IMR-90 (cell line): ENCODE measurements around the gene CDH13. TPM values are rescaled to one million over a fixed set of nuclear protein-coding genes. Genes with fewer than 3 reads are reported as not detected.

ENCODE experiments used
- ATAC-seq: fragments of 200-7000 bp; cut with Tn5 transposase; 2 replicates; pipeline ENCODE4 v1.9.1; 2020; ENCODE audit warnings: low read depth, mild to moderate bottlenecking, moderate library complexity
- BruUV-seq: library from RNA; stranded (reverse); fragments of 400-500 nt; replicated peaks from 2 replicates; lab custom pipeline; 2021; lab: Mats Ljungman, UMichigan
- CTCF ChIA-PET: fragments of 300-600 bp; formaldehyde crosslinking; extraction: SDS; loops from one replicate; lab custom pipeline; 2021; ENCODE audit warnings: antibody characterized with exemption; lab: Yijun Ruan, JAX
- POLR2A ChIA-PET: fragments of 300-600 bp; sonication (Branson Sonifier 250); formaldehyde crosslinking; loops from one replicate; lab custom pipeline; 2022; ENCODE audit warnings: antibody characterized with exemption; ENCODE audit not compliant: unreplicated experiment; lab: Charles Lee
- DNase-seq: peaks from one replicate; pipeline ENCODE4 v3.0.0; 2013
- H2AFZ ChIP-seq: replicated peaks from 2 replicates; pipeline ENCODE3; 2013; ENCODE audit warnings: low read length, mild to moderate bottlenecking; ENCODE audit not compliant: poor library complexity
- H2AK5ac ChIP-seq: 2 replicates; pipeline ENCODE4 v1.6.1; 2013; ENCODE audit warnings: low read depth, low read length, inconsistent platforms
- H2AK9ac ChIP-seq: replicated peaks from 2 replicates; pipeline ENCODE3; 2013; ENCODE audit warnings: mild to moderate bottlenecking, low read depth, low read length, moderate library complexity; ENCODE audit not compliant: poor library complexity
- H2BK120ac ChIP-seq: 2 replicates; pipeline ENCODE4 v1.6.1; 2013; ENCODE audit warnings: low read depth, low read length, inconsistent platforms
- H2BK15ac ChIP-seq: 3 replicates; pipeline ENCODE4 v1.6.1; 2013; ENCODE audit warnings: low read depth, low read length, inconsistent platforms
- H2BK20ac ChIP-seq: 2 replicates; pipeline ENCODE4 v1.6.1; 2013; ENCODE audit warnings: low read depth, mild to moderate bottlenecking, inconsistent platforms, low read length, moderate library complexity
- H2BK5ac ChIP-seq: 2 replicates; pipeline ENCODE4 v1.6.1; 2013; ENCODE audit warnings: mild to moderate bottlenecking, low read depth, low read length, inconsistent platforms; ENCODE audit not compliant: poor library complexity, severe bottlenecking
- H3K14ac ChIP-seq: replicated peaks from 2 replicates; pipeline ENCODE4 v1.6.1; 2013; ENCODE audit warnings: low read depth, low read length, inconsistent platforms
- H3K18ac ChIP-seq: 2 replicates; pipeline ENCODE4 v1.6.1; 2013; ENCODE audit warnings: low read depth, low read length, control low read depth
- H3K23ac ChIP-seq: 2 replicates; pipeline ENCODE4 v1.6.1; 2013; ENCODE audit warnings: low read depth, low read length, inconsistent platforms
- H3K27ac ChIP-seq: 2 replicates; pipeline ENCODE4 v1.5.1; 2013; ENCODE audit warnings: mild to moderate bottlenecking, control low read depth, low read length; ENCODE audit not compliant: insufficient read depth
- H3K27me3 ChIP-seq: 2 replicates; pipeline ENCODE4 v1.6.1; 2013; ENCODE audit warnings: low read length; ENCODE audit not compliant: control insufficient read depth, insufficient read depth
- H3K36me3 ChIP-seq: 2 replicates; pipeline ENCODE4 v1.6.1; 2013; ENCODE audit warnings: low read length, mixed read lengths; ENCODE audit not compliant: control insufficient read depth, insufficient read depth
- H3K4ac ChIP-seq: 2 replicates; pipeline ENCODE4 v1.6.1; 2013; ENCODE audit warnings: low read depth, low read length, inconsistent platforms
- H3K4me1 ChIP-seq: 2 replicates; pipeline ENCODE4 v1.6.1; 2013; ENCODE audit warnings: low read length, mixed read lengths; ENCODE audit not compliant: control insufficient read depth, insufficient read depth
- H3K4me2 ChIP-seq: 2 replicates; pipeline ENCODE4 v1.6.1; 2013; ENCODE audit warnings: low read depth, mild to moderate bottlenecking, control low read depth, low read length, moderate library complexity
- H3K4me3 ChIP-seq: 2 replicates; pipeline ENCODE4 v1.5.1; 2013; ENCODE audit warnings: low read depth, mild to moderate bottlenecking, control low read depth, low read length, moderate library complexity; ENCODE audit not compliant: insufficient read depth
- H3K56ac ChIP-seq: 2 replicates; pipeline ENCODE4 v1.6.1; 2013; ENCODE audit warnings: low read length, inconsistent platforms; ENCODE audit not compliant: insufficient read depth; ENCODE audit errors: extremely low read depth
- H3K79me1 ChIP-seq, 2 experiments: 2 replicates each; pipeline ENCODE4 v1.6.1; 2013; ENCODE audit warnings: low read length in 2 of 2, inconsistent platforms in 1 of 2, low read depth in 1 of 2
- H3K9ac ChIP-seq: 2 replicates; pipeline ENCODE4 v1.6.1; 2013; ENCODE audit warnings: low read depth, low read length, control low read depth
- H3K9me1 ChIP-seq: 2 replicates; pipeline ENCODE4 v1.6.1; 2013; ENCODE audit warnings: low read length, inconsistent platforms; ENCODE audit not compliant: insufficient read depth
- H3K9me3 ChIP-seq: 2 replicates; pipeline ENCODE4 v1.6.1; 2013; ENCODE audit warnings: low read length; ENCODE audit not compliant: control insufficient read depth, insufficient read depth
- H4K20me1 ChIP-seq: 2 replicates; pipeline ENCODE4 v1.6.1; 2013; ENCODE audit warnings: low read length, inconsistent platforms; ENCODE audit not compliant: insufficient read depth
- H4K5ac ChIP-seq: 2 replicates; pipeline ENCODE4 v1.6.1; 2013; ENCODE audit warnings: mild to moderate bottlenecking, low read depth, low read length, control low read depth
- H4K8ac ChIP-seq, 2 experiments: 2 replicates each; pipeline ENCODE4 v1.6.1; 2013; ENCODE audit warnings: low read depth in 2 of 2, low read length in 2 of 2, control low read depth in 1 of 2, inconsistent platforms in 1 of 2
- H4K91ac ChIP-seq: 2 replicates; pipeline ENCODE4 v1.6.1; 2013; ENCODE audit warnings: low read depth, low read length, inconsistent platforms; ENCODE audit not compliant: insufficient read depth
- CEBPB ChIP-seq: IDR thresholded peaks from 2 replicates; pipeline ENCODE4 v1.6.1; 2012; ENCODE audit warnings: low read depth, low read length, improper control_type of control experiment
- MAFK ChIP-seq: IDR thresholded peaks from 2 replicates; pipeline ENCODE4 v1.6.1; 2012; ENCODE audit warnings: low read depth, low read length, improper control_type of control experiment
- RCOR1 ChIP-seq: IDR thresholded peaks from 2 replicates; pipeline ENCODE4 v1.6.1; 2012; ENCODE audit warnings: mild to moderate bottlenecking, low read length, improper control_type of control experiment; ENCODE audit not compliant: insufficient replicate concordance
- WGBS, 2 experiments: methylation state at CpG; one replicate each; pipeline versions ENCODE4 v1.1.5 to v1.1.7; 2013; ENCODE audit warnings: missing lambda C conversion rate in 2 of 2; ENCODE audit not compliant: insufficient read length in 1 of 2; ENCODE audit errors: extremely low coverage in 2 of 2; 5-methylcytosine and 5-hydroxymethylcytosine counted together
- dilution Hi-C: fragments of 300-500 bp; cut with HindIII; formaldehyde crosslinking; loops from one replicate; pipeline ENCODE4 v1.14.3; 2018; ENCODE audit warnings: low sequenced_read_pairs; ENCODE audit not compliant: unreplicated experiment
- in situ Hi-C: fragments of 300-500 bp; cut with MboI; formaldehyde crosslinking; loops from 3 replicates; pipeline ENCODE4 v1.14.3; 2019; ENCODE audit warnings: low sequenced_read_pairs, inconsistent platforms, mixed read lengths
- intact Hi-C: fragments of 100-400 bp; cut with micrococcal nuclease; formaldehyde crosslinking; loops from 2 replicates; pipeline ENCODE4 v1.10.0; 2022
- polyA plus RNA-seq, 3 experiments: library from polyadenylated mRNA; depleted of rRNA; stranded (reverse); fragments of >200 nt; gene quantifications; 2 replicates each; pipeline ENCODE4 v1.2.3, GENCODE V29; 2012; ENCODE audit warnings: low replicate concordance in 1 of 3
- total RNA-seq: library from RNA; depleted of rRNA; stranded (reverse); fragments of >200 nt; gene quantifications from 2 replicates; pipeline ENCODE4 v1.2.3, GENCODE V29; 2012

Gene CDH13
- total and polyA plus RNA-seq, 2 of the 4 experiments (the other 2 are of a cell fraction): 61.6 to 74.7 TPM

- dilution Hi-C loops: no loop called here
- H3K9me1 ChIP-seq: no peaks in the 10 kb centered on the region
- H4K5ac ChIP-seq: no peak overlapping the region
- no peak overlapping the region for H3K4ac ChIP-seq
- H3K9ac ChIP-seq: no peak overlapping the region
- no peak overlapping the region for H2BK120ac ChIP-seq
- DNase-seq (no peak), ATAC-seq (no peak)
- CTCF ChIA-PET: no interaction called here
- H3K9me3 ChIP-seq: no peaks in the 10 kb centered on the region
- TF ChIP-seq RCOR1 (no peak), MAFK (no peak), CEBPB (no peak)
- H3K27me3 ChIP-seq: no peaks in the 10 kb centered on the region
- H4K8ac ChIP-seq: no peak overlapping the region
- no peak overlapping the region for H3K23ac ChIP-seq
- H3K4me1 ChIP-seq: no peaks in the 10 kb centered on the region
- no peak overlapping the region for H3K56ac ChIP-seq
- no peak overlapping the region for H3K4me2 ChIP-seq
- no peak overlapping the region for H2AFZ ChIP-seq
- H3K4me3 ChIP-seq: no peak overlapping the region
- in situ Hi-C loops: no loop called here
- 84% methylated on average over 9 of the region's 13 CpGs; no CpG with 5 or more reads in 1 of the 2 experiments for WGBS, 2 experiments
- POLR2A ChIA-PET: interaction anchor here (0.6 kb wide), 1 partner anchor 12 kb away, joined by 3 read pairs; no protein-coding TSS in a partner anchor
- no peaks in the 10 kb centered on the region for H3K79me1 ChIP-seq
- no peak overlapping the region for H2BK15ac ChIP-seq
- no peak overlapping the region for H2BK20ac ChIP-seq
- H3K27ac ChIP-seq: no peak overlapping the region
- BruUV-seq: no TSS peak
- no peak overlapping the region for H3K18ac ChIP-seq
- H3K14ac ChIP-seq: no peak overlapping the region
- no peaks in the 10 kb centered on the region for H4K20me1 ChIP-seq
- H2AK5ac ChIP-seq: no peak overlapping the region
- no peak overlapping the region for H2AK9ac ChIP-seq
- no peak overlapping the region for H2BK5ac ChIP-seq
- intact Hi-C loops: no loop called here
- H4K91ac ChIP-seq: no peak overlapping the region
- no peaks in the 10 kb centered on the region for H3K36me3 ChIP-seq
Measured at GRCh38 chr16:83626676-83627075, 999.9 kb downstream of the CDH13 start.
